ENCODE results near the gene SNTB2.
A peak's percentile ranks its signal among the peaks of the same experiment; 100 is the strongest.

SNTB2 gene

GRCh38 chr16:69180011-69180338 is 7.0 kb upstream of the SNTB2 start:
- DNase-seq (ENCODE audit: low spot score) = no peak

DNA sequence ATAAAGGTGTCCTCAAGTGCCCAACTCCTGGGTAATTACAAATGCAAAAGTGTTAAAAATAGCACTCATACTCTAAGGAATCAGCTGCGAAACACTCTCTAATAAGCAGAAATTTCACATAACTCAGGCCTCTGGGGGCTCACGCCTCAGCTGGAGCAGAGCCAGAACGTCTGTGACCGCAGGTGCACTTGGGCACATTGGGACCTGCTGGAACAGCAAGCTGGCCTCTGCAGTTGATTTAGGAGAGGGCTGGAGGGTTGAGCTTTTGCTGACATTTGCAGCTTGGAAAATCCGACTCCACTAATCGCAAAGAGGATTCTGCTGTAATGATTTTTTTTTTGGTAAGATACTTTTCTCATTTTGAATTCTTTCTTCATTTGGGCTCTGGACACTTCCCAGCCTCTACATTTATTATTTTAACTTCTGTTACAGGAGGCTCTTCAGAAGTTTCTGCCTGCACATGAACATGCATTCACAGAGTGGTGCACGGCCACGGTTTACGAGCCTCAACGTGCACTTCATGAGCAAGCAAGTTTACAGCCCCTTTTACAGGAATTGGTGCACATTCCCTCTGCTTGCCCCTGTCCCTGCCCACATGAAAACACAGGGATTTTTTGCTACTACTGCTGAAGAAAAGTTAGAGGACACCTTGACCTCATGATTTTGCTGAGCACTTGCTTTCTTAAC is 4.1 kb upstream of the SNTB2 start:
- no peak for DNase-seq (ENCODE audit: low spot score)

DNA sequence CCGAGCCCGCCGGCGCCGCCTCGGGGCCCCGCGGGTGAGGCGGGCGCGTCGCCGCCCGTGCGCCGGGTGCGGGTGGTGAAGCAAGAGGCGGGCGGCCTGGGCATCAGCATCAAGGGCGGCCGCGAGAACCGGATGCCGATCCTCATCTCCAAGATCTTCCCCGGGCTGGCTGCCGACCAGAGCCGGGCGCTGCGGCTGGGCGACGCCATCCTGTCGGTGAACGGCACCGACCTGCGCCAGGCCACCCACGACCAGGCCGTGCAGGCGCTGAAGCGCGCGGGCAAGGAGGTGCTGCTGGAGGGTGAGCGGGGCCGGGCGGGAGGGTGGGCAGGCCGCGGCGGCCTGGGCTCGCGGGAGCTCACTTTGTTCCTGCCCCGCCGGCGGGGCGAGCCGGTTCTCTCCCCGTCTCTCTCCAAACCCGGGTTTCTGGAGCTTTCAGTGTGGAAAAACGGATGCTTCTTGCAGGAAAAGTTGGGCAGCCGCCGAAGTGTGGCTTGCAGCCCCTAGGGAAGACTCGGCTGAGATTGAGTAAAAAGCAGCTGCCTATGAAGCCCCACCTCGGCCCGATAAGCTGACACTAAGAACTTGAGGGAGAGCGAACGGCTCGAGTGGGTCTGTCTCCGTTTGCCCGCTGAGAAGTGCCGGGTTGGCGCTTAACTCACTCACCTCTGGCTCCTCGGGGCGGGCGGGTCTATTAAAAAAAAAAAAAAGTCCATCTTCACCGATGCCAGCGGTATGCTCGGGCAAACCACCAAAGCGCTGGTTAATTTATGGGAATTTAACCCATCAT is 677 bp downstream of the SNTB2 start:
- peak; percentile 32 for DNase-seq (ENCODE audit: low spot score)

DNA sequence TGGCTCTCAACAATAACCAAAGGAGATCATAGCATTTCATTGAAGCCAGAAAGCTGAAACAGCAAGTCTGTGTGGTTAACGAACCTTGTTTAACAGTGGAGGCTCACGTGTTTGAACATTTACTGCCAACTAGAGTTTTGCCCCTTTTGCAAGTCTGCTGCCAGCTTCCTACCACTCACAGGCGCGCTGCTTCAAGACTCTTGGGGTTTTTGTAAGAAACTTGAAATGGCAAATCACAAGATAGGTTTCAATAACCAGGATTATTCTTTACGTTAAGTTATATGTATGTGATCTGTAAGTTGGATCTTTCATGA is 1.2 kb downstream of the SNTB2 start:
- DNase-seq (ENCODE audit: low spot score) = no peak

GRCh38 chr16:69188716-69189115 is 1.8 kb downstream of the SNTB2 start:
- no peak for DNase-seq (ENCODE audit: low spot score)

GRCh38 chr16:69190046-69190588 is 3.2 kb downstream of the SNTB2 start:
- no peak for DNase-seq (ENCODE audit: low spot score)

GRCh38 chr16:69190598-69190997 is 3.6 kb downstream of the SNTB2 start:
- DNase-seq (ENCODE audit: low spot score) = no peak

DNA sequence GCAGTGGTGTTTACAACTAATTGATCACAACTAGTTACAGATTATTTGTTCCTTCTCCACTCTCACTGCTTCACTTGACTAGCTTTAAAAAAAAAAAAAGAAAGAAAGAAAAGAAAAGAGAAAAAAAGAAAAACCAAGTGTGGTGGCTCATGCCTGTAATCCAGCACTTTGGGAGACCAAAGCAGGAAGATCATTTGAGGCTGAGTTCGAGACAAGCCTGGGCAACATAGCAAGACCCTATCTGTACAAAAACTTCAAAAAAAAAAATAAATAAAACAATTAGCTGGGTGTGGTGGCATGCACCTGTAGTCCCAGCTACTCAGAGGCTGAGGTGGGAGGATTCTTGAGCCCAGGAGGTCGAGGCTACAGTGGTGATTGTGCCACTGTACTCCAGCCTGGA is 4.2 kb downstream of the SNTB2 start:
- no peak for DNase-seq (ENCODE audit: low spot score)

- no peak for DNase-seq (ENCODE audit: low spot score)
These were observed 6.9 kb downstream of the SNTB2 start for GRCh38 chr16:69193855-69194254.

DNA sequence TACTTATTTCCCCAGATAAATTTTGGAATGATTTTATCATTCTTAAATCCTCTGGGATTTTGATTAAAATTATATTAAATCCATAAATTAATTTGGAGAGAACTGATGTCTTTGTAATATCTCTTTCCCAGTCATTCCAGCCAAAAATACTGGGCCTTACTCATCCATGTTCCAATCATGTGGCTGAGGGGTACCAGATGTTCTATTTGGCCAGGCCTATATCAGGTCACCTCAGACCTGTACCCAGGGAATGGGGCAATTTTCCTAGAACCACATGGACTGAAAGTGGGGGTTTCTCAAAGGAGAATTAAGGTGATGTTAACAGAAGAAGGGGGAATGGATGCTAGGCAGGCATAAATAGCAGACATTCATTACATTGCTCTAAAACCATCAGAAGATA is 7.5 kb downstream of the SNTB2 start:
- no peak for DNase-seq (ENCODE audit: low spot score)

- no peak for DNase-seq (ENCODE audit: low spot score)
These were observed 8.5 kb downstream of the SNTB2 start for GRCh38 chr16:69195369-69196029.

DNA sequence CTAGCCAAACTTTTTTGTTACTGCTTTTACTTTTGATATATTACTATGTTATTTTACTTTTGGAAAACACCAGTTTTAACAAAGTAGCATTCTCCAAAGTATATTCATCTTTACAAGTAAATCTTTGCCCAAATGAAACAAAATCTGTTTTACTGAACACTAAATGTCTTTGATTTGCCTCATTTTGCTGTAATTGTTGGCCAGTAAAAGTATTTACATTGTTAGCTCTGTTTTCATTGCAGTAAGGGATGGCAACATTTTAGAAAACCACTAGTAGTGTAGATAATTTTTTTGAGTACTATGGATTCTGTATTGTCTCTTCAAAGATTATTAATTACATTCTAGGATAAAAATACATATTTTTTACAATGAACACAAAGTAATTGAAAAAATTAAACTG is 10.6 kb downstream of the SNTB2 start:
- DNase-seq (ENCODE audit: low spot score) = no peak

- DNase-seq (ENCODE audit: low spot score) = no peak
These were observed 12.4 kb downstream of the SNTB2 start for GRCh38 chr16:69199382-69199781.

DNA sequence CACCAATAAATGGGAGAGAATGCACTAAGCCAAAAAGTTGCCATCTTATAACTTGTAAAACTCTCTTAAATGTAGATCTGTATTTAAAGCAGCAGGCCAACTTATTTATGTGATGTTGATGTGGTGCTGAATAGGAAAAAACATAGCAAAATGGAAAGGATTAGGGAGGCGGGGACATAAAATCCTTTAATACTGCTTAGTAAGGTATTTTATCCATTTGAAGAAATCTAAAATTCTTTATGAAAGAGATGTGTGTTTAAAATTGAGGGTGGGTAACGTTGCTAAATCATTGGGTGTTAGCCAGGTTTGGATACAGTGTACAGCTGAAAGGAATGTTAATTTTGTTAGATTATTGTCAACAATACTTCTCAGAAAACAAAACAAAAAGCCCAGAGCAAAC is 14.3 kb downstream of the SNTB2 start:
- DNase-seq (ENCODE audit: low spot score) = no peak

GRCh38 chr16:69201787-69202186 is 14.8 kb downstream of the SNTB2 start:
- DNase-seq (ENCODE audit: low spot score) = no peak

DNA sequence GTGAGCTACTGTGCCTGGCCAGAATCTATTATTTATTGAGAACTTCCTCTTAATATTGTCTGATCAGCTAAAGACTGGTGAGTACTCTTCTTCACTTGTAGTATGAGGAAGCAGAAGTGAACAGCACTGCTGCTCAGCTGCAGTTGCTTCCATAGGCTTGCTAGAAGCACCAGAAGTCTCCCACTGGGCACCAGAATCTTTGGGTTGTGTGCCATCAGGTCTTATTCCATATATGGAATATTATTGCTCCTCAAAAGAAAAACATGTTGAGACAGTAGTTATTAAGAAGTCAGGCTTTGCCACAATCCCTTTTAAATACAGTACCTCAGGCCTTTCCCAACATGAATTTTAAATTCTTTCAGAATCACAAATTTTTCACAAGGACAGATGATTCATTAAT is 17.2 kb downstream of the SNTB2 start:
- DNase-seq (ENCODE audit: low spot score) = no peak

DNA sequence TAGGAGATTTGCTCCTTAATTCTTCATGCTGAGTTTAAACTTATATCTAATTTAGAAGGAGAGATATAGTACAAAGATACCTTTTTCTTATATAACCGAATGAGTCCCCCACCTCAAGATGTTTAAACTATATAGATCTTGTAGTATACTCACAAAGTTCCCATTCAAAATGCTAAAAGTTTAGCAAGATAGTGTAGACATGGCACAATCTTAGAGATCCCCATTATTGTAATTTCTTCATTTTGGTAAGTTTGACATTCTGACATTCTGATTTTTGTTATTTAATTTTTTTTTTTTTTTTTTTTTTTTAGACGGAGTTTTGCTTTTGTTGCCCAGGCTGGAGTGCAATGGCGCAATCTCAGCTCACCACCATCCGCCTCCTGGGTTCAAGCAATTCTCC is 22.8 kb downstream of the SNTB2 start:
- DNase-seq (ENCODE audit: low spot score) = no peak

GRCh38 chr16:69217433-69217832 is 30.5 kb downstream of the SNTB2 start:
- DNase-seq (ENCODE audit: low spot score) = peak; percentile 59

DNA sequence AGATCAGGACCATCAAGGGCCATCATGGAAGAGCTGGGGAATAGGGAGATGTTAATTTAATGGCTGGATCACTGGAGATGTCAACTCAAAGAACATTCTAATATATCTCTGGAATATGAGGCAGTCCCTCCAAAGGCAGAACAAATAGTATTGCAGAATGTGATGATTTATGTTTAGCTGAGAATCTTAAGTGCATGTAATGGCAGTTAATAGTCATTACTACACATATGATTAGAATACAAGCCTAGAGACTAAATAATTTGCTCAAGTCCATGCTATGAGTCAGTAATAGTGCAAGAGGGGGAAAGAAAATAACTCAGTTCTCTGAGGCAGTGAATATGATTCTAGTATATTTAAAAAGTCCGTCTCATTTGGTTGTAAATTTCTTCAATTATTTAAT is 32.3 kb downstream of the SNTB2 start:
- DNase-seq (ENCODE audit: low spot score) = no peak

- DNase-seq (ENCODE audit: low spot score) = peak; percentile 52
These were observed 36.9 kb downstream of the SNTB2 start for GRCh38 chr16:69223882-69224281.

- peak; percentile 81 for DNase-seq (ENCODE audit: low spot score)
These were observed 38.2 kb downstream of the SNTB2 start for GRCh38 chr16:69225121-69225520.

- DNase-seq (ENCODE audit: low spot score) = no peak
These were observed 46.2 kb downstream of the SNTB2 start for GRCh38 chr16:69233124-69233523.

DNA sequence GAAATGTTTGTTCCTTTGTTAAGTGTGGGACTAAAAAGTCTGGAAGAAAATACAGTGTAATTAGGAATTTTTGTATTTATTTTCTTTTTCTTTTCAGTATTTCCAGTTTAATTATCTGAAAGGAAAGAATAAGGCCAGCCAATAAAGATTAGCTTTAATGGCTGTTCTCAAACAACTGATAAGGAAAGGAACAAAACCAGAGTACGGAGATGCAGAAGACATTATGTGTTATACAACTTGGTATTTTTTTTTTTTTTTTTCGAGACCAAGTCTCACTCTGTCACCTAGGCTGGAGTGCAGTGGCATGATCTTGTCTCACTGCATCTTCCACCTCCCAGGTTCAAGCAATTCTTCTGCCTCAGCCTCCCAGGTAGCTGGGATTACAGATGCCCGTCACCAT is 47.5 kb downstream of the SNTB2 start:
- no peak for DNase-seq (ENCODE audit: low spot score)

Data from kidney capillary endothelial cell (primary cell).